ENCODE data around the gene CNFN.
"Not testable (repeated sequence)": the region's sequence is repeated elsewhere in the genome, so short reads cannot be mapped to it uniquely, and the experiment has no call there.

Gene CNFN

GRCh38 chr19:42348211-42348610 lies 41.9 kb downstream of the CNFN start:
- DNase-seq, result no peak

DNA sequence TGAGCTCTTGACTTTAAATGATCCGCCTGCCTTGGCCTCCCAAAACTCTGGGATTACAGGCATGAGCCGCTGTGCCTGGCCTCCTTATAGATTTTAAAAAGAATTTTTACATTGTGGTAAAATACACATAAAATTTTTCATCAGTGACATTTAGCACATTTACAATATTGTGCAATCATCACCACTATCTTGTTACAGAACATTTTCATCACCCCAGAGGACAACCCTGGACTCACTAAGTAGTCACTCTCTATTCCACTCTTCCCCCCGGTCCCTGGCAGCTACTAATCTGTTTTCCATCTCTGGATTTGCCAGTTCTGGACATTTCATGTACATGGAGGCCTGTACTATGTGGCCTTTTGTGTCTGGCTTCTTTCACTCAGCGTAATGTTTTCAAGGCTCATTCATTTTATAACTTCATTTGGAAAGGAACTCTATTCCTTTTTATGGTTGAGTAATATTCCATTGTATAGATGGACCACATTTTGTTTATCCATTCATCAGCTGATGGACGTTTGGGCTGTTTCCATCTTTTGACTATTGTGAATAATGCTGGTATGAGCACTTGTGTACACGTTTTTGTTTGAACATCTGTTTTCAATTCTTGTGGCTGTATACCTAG lies 44.8 kb downstream of the CNFN start:
- no peak for DNase-seq

GRCh38 chr19:42344336-42344893 lies 45.7 kb downstream of the CNFN start:
- no peak for DNase-seq

DNA sequence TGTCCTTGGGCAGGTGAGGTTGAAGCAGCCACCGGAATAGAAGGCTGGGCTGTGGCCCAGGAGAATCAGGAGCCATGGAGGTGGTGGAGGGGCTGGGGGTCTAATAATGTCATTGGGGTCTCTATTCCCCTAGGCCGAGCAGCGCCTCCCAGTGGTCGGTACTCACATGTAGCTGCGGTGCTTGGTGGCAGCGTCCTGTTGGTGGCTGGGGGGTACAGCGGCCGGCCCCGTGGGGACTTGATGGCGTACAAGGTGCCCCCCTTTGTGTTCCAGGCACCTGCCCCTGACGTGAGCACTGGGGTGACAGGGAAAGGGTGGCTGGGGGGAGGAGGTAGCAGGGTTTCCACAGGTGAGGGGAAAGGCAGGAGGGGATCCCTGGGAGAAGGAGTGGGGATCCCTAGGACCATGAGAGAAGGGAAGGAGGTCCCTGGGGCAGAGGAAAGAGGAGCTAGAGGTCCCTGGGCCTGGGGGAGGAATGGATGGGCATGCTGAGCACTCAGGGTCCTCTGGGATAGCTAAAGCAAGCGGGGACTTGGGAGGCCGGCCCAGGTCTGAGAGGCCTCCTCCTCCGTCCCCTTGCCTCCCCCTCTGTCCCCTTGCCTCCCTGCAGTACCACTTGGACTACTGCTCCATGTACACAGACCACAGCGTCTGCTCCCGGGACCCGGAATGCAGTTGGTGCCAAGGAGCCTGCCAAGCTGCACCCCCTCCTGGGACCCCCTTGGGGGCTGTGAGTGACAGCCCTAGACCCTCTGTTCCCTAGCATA lies 46.6 kb downstream of the CNFN start:
- DNase-seq, result no peak

- not testable (repeated sequence) for DNase-seq
These were observed 50.2 kb downstream of the CNFN start for GRCh38 chr19:42339922-42340321.

DNA sequence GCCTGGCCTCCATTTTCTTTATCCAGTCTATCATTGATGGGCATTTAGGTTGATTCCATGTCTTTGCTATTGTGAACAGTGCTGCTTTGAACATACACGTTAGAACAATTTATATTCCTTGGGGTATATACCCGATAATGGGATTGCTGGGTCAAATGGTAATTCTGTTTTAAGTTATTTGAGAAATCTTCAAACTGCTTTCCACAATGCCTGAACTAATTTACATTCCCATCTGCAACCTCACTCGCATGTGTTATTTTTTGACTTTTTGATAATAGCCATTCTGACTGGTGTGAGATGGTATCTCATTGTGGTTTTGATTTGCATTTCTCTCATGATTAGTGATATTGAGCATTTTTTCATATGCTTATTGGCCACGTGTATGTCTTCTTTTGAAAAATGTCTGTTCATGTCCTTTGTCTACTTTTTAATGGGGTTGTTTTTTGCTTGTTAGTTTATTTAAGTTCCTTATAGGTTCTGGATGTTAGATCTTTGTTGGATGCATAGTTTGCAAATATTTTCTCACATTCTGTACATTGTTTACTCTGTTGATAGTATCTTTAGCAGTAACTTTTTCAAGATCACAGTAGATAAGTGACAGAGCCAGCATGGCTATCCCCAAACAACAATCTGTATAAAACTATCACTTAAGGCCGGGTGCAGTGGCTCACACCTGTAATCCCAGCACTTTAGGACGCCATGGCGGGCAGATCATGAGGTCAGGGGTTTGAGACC lies 50.8 kb downstream of the CNFN start:
- not testable (repeated sequence) for DNase-seq

All from NCI-H1092 (cell line).